ENCODE results near the gene OR6C76. TPM values are rescaled to one million over a fixed set of nuclear protein-coding genes. Genes with fewer than 3 reads are reported as not detected.

Gene OR6C76
- total and polyA plus RNA-seq, 2 of the 4 experiments (the other 2 are of a cell fraction) = not detected

- Histone ChIP-seq H2BK5ac (ENCODE audit: low read depth, low read length, poor library complexity, severe bottlenecking) (no peak within 1 kb of the TSS), H2BK120ac (ENCODE audit: low read depth, low read length) (no peak within 1 kb of the TSS), H2BK20ac (ENCODE audit: low read depth, low read length) (no peak within 1 kb of the TSS), H3K9me1 (ENCODE audit: insufficient read depth, low read length) (no peaks in the 10 kb centered on the region), H4K5ac (ENCODE audit: low read depth, low read length) (no peak within 1 kb of the TSS), H3K14ac (replicated peaks; ENCODE audit: low read depth, low read length) (no peak within 1 kb of the TSS), H2BK15ac (ENCODE audit: low read depth, low read length) (no peak within 1 kb of the TSS), H3K4me3 (ENCODE audit: insufficient read depth, low read depth, low read length) (no peak within 1 kb of the TSS), H3K56ac (ENCODE audit: extremely low read depth, insufficient read depth, low read length) (no peak within 1 kb of the TSS), H3K9me3 (ENCODE audit: control insufficient read depth, insufficient read depth, low read length) (no peaks in the 10 kb centered on the region), H3K4me1 (ENCODE audit: control insufficient read depth, insufficient read depth, low read length) (no peaks in the 10 kb centered on the region), H3K4me2 (ENCODE audit: low read depth, low read length) (no peak within 1 kb of the TSS), H3K36me3 (ENCODE audit: control insufficient read depth, insufficient read depth, low read length) (no peaks in the 10 kb centered on the region), H2AK5ac (ENCODE audit: low read depth, low read length) (no peak within 1 kb of the TSS), H4K91ac (ENCODE audit: insufficient read depth, low read depth, low read length) (no peak within 1 kb of the TSS), H2AFZ (replicated peaks; ENCODE audit: low read length, poor library complexity) (no peak within 1 kb of the TSS), H2AK9ac (replicated peaks; ENCODE audit: low read depth, low read length, poor library complexity) (no peak within 1 kb of the TSS), H4K8ac (ENCODE audit: low read depth in 2 of 2, low read length in 2 of 2) (no peak within 1 kb of the TSS), H3K23ac (ENCODE audit: low read depth, low read length) (no peak within 1 kb of the TSS), H3K79me1 (ENCODE audit: low read depth in 1 of 2, low read length in 2 of 2) (no peaks in the 10 kb centered on the region), H3K27me3 (ENCODE audit: control insufficient read depth, insufficient read depth, low read length) (no peaks in the 10 kb centered on the region), H3K4ac (ENCODE audit: low read depth, low read length) (no peak within 1 kb of the TSS), H4K20me1 (ENCODE audit: insufficient read depth, low read length) (no peaks in the 10 kb centered on the region), H3K18ac (ENCODE audit: low read depth, low read length) (no peak within 1 kb of the TSS), H3K9ac (ENCODE audit: low read depth, low read length) (no peak within 1 kb of the TSS), H3K27ac (ENCODE audit: insufficient read depth, low read length) (no peak within 1 kb of the TSS)
- ATAC-seq (ENCODE audit: low read depth) (no peak), DNase-seq (no peak)
- ChIA-PET CTCF (interaction anchor here (1.2 kb wide), 1 partner anchor 14 kb away, joined by 3 read pairs; no protein-coding TSS in a partner anchor), POLR2A (ENCODE audit: unreplicated experiment) (no interaction called here)
- TF ChIP-seq SMC3 (IDR thresholded peaks at IDR 0.05; ENCODE audit: low read depth, low read length) = no peak
- TF ChIP-seq CEBPB (IDR thresholded peaks at IDR 0.05; ENCODE audit: low read depth, low read length) = no peak
- no peak for TF ChIP-seq FOS (IDR thresholded peaks at IDR 0.05; ENCODE audit: low read depth, low read length)
- no peak for TF ChIP-seq RCOR1 (IDR thresholded peaks at IDR 0.05; ENCODE audit: insufficient replicate concordance, low read length)
- no peak for TF ChIP-seq MAZ (IDR thresholded peaks at IDR 0.05; ENCODE audit: borderline replicate concordance, low read depth, low read length)
- no peak for TF ChIP-seq ELK1 (IDR thresholded peaks at IDR 0.05; ENCODE audit: borderline replicate concordance, low read depth, low read length)
- no peak for TF ChIP-seq USF2 (IDR thresholded peaks at IDR 0.05; ENCODE audit: low read depth, low read length)
- no peak for TF ChIP-seq NFE2L2 (IDR thresholded peaks at IDR 0.05; ENCODE audit: low read depth, low read length)
- TF ChIP-seq CHD1 (IDR thresholded peaks at IDR 0.05; ENCODE audit: low read depth, low read length) = no peak
- TF ChIP-seq RFX5 (IDR thresholded peaks at IDR 0.05; ENCODE audit: low read depth, low read length) = no peak
- in situ Hi-C loops (cut with MboI; ENCODE audit: low sequenced_read_pairs) (no loop called here), dilution Hi-C loops (cut with HindIII; ENCODE audit: low sequenced_read_pairs, unreplicated experiment) (no loop called here), intact Hi-C loops (cut with micrococcal nuclease) (no loop called here)
- no TSS peak for BruUV-seq (replicated peaks)
- no CpG with 5 or more reads among the region's 3 CpGs for WGBS, 2 experiments (ENCODE audit: extremely low coverage in 2 of 2, insufficient read length in 1 of 2)
Observed at GRCh38 chr12:55470088-55470829, 44.2 kb downstream of the OR6C76 start, which contains the start of gene OR6C70. Gene OR6C70, minus strand, starts transcription at chr12:55470138. Its CDS starts 0 bp downstream, at chr12:55470138.
